SJCRH30 (cell line): Measurements from ENCODE around the gene DACT1. TPM values are rescaled to one million over a fixed set of nuclear protein-coding genes. Genes with fewer than 3 reads are reported as not detected.
"Not testable (repeated sequence)": the region's sequence is repeated elsewhere in the genome, so short reads cannot be mapped to it uniquely, and the experiment has no call there.

Experiments
- DNase-seq, 2 experiments: peaks; one replicate each; pipeline ENCODE4 v3.0.0-alpha.2; 2015 to 2020
- H3K27ac ChIP-seq: fragments of 250-450 bp; sonication (Bioruptor Pico); 2 replicates; pipeline ENCODE4 v1.5.1; 2020; ENCODE audit warnings: mild to moderate bottlenecking, moderate library complexity
- H3K27me3 ChIP-seq: fragments of 250-450 bp; sonication (Bioruptor Pico); 2 replicates; pipeline ENCODE4 v1.5.1; 2020; ENCODE audit warnings: mild to moderate bottlenecking, moderate library complexity
- H3K36me3 ChIP-seq: fragments of 250-450 bp; sonication (Bioruptor Pico); 2 replicates; pipeline ENCODE4 v1.5.1; 2020; ENCODE audit warnings: mild to moderate bottlenecking, moderate library complexity
- H3K4me1 ChIP-seq: fragments of 250-450 bp; sonication (Bioruptor Pico); 2 replicates; pipeline ENCODE4 v1.5.1; 2020; ENCODE audit warnings: mild to moderate bottlenecking, moderate library complexity
- H3K4me3 ChIP-seq: fragments of 250-450 bp; sonication (Bioruptor Pico); 2 replicates; pipeline ENCODE4 v1.5.1; 2020; ENCODE audit warnings: mild to moderate bottlenecking, moderate library complexity
- H3K9me3 ChIP-seq: fragments of 250-450 bp; sonication (Bioruptor Pico); replicated peaks from 2 replicates; pipeline ENCODE4 v1.5.1; 2020; ENCODE audit warnings: mild to moderate bottlenecking, moderate library complexity
- total RNA-seq: library from RNA; depleted of rRNA; stranded (reverse); fragments of >200 nt; shearing (Covaris generic); gene quantifications from 2 replicates; pipeline ENCODE4 v1.2.3, GENCODE V29; 2014; rRNA removed

The DACT1 gene, protein sequence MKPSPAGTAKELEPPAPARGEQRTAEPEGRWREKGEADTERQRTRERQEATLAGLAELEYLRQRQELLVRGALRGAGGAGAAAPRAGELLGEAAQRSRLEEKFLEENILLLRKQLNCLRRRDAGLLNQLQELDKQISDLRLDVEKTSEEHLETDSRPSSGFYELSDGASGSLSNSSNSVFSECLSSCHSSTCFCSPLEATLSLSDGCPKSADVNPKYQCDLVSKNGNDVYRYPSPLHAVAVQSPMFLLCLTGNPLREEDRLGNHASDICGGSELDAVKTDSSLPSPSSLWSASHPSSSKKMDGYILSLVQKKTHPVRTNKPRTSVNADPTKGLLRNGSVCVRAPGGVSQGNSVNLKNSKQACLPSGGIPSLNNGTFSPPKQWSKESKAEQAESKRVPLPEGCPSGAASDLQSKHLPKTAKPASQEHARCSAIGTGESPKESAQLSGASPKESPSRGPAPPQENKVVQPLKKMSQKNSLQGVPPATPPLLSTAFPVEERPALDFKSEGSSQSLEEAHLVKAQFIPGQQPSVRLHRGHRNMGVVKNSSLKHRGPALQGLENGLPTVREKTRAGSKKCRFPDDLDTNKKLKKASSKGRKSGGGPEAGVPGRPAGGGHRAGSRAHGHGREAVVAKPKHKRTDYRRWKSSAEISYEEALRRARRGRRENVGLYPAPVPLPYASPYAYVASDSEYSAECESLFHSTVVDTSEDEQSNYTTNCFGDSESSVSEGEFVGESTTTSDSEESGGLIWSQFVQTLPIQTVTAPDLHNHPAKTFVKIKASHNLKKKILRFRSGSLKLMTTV
- total RNA-seq, result 4.2 and 5.4 TPM in 2 replicates

- H3K27ac ChIP-seq, result peak within 1 kb of the TSS; percentile 46
- no peaks in the 10 kb centered on the region for H3K27me3 ChIP-seq
- DNase-seq, result peak; percentile 85 to 86
- H3K9me3 ChIP-seq, result no peaks in the 10 kb centered on the region
- no peaks in the 10 kb centered on the region for H3K36me3 ChIP-seq
- peaks cover 24% of the 10 kb centered on the region for H3K4me1 ChIP-seq
- peak within 1 kb of the TSS; percentile 67 for H3K4me3 ChIP-seq
These were observed at the start of gene DACT1 for GRCh38 chr14:58637391-58638230. DACT1 (plus strand) TSS chr14:58637962; CDS start chr14:58638203, 241 bp downstream.

GRCh38 chr14:58588321-58588720, 49.4 kb upstream of the DACT1 start:
- not testable (repeated sequence) for H3K36me3 ChIP-seq, DNase-seq, H3K27ac ChIP-seq, H3K9me3 ChIP-seq, H3K27me3 ChIP-seq, H3K4me3 ChIP-seq, H3K4me1 ChIP-seq

GRCh38 chr14:58593977-58594376, 43.8 kb upstream of the DACT1 start:
- DNase-seq, result no peak
- Histone ChIP-seq H3K9me3 (no peaks in the 10 kb centered on the region), H3K4me1 (no peaks in the 10 kb centered on the region), H3K36me3 (no peaks in the 10 kb centered on the region), H3K4me3 (no peak overlapping the region), H3K27me3 (no peaks in the 10 kb centered on the region), H3K27ac (no peak overlapping the region)

GRCh38 chr14:58597041-58597440, 40.7 kb upstream of the DACT1 start:
- no peak for DNase-seq
- Histone ChIP-seq H3K27ac (no peak overlapping the region), H3K9me3 (no peaks in the 10 kb centered on the region), H3K4me3 (no peak overlapping the region), H3K27me3 (no peaks in the 10 kb centered on the region), H3K4me1 (no peaks in the 10 kb centered on the region), H3K36me3 (no peaks in the 10 kb centered on the region)

- Histone ChIP-seq H3K9me3 (no peaks in the 10 kb centered on the region), H3K4me3 (no peak overlapping the region), H3K36me3 (no peaks in the 10 kb centered on the region), H3K27me3 (no peaks in the 10 kb centered on the region), H3K27ac (no peak overlapping the region), H3K4me1 (no peaks in the 10 kb centered on the region)
- DNase-seq, result no peak
These were observed 39.5 kb upstream of the DACT1 start for GRCh38 chr14:58598028-58598803.

- H3K27me3 ChIP-seq, result no peaks in the 10 kb centered on the region
These were observed 38.8 kb upstream of the DACT1 start for GRCh38 chr14:58598804-58599525.

GRCh38 chr14:58599707-58600106, 38.1 kb upstream of the DACT1 start:
- Histone ChIP-seq H3K9me3 (no peaks in the 10 kb centered on the region), H3K36me3 (no peaks in the 10 kb centered on the region), H3K4me3 (no peak overlapping the region), H3K27ac (no peak overlapping the region), H3K27me3 (no peaks in the 10 kb centered on the region), H3K4me1 (no peaks in the 10 kb centered on the region)
- no peak for DNase-seq

More at GRCh38 chr14:58598804-58599525, 38.8 kb upstream of the DACT1 start:
- Histone ChIP-seq H3K4me1 (no peaks in the 10 kb centered on the region), H3K36me3 (no peaks in the 10 kb centered on the region), H3K27ac (no peak overlapping the region), H3K4me3 (no peak overlapping the region), H3K9me3 (no peaks in the 10 kb centered on the region)
- DNase-seq, result peak in 1 of 2 experiments; percentile 16

- H3K4me3 ChIP-seq, result no peak overlapping the region
- H3K27me3 ChIP-seq, result no peaks in the 10 kb centered on the region
- H3K4me1 ChIP-seq, result no peaks in the 10 kb centered on the region
These were observed 32.3 kb upstream of the DACT1 start for GRCh38 chr14:58605465-58605864.

DNA sequence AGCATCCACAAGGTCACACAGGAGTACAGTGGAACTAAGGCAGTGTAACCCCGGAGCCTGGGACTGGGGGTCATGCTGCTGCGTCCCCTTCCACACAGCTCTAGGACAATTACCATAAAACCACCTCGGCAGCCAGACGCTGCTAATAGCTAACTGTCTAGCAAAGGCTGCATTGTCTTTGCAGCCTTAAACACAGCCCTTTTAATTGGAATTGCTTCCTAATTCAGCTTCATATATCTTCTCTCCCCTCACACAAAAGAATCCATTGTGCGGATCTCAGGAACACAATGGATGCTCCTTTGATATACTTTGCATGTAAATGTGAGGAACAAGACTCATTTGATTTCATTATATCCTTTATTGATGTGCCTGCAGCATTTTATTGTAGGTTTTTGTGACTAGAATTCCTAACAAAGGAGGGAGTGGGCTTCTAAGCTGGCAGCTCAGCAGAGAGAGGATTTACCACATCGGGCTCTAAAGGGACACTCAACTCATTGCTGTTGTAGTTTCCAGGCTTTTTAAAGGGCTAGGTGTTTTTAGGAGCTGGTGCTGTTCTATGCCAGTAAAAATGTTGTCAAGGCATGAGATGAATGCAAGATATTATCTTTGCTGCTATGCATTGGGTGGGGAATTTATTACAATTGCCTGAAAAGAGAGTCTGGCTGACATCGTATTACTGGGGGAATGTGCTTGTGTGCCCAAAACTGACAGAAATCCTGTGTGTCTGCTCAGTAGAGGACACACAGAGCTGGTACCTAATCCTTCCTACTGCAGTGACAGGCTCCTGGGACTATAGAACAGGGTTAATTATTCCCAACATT, 30.4 kb upstream of the DACT1 start:
- Histone ChIP-seq H3K36me3 (no peaks in the 10 kb centered on the region), H3K4me1 (no peaks in the 10 kb centered on the region), H3K4me3 (no peak overlapping the region), H3K9me3 (no peaks in the 10 kb centered on the region), H3K27me3 (no peaks in the 10 kb centered on the region), H3K27ac (no peak overlapping the region)
- peak in 1 of 2 experiments; percentile 6 for DNase-seq

More at GRCh38 chr14:58605465-58605864, 32.3 kb upstream of the DACT1 start:
- Histone ChIP-seq H3K9me3 (no peaks in the 10 kb centered on the region), H3K27ac (no peak overlapping the region), H3K36me3 (no peaks in the 10 kb centered on the region)
- DNase-seq, result no peak

GRCh38 chr14:58607952-58608317, 29.8 kb upstream of the DACT1 start:
- H3K27me3 ChIP-seq, result no peaks in the 10 kb centered on the region
- H3K4me1 ChIP-seq, result no peaks in the 10 kb centered on the region
- H3K36me3 ChIP-seq, result no peaks in the 10 kb centered on the region
- H3K27ac ChIP-seq, result no peak overlapping the region
- no peak overlapping the region for H3K4me3 ChIP-seq
- no peaks in the 10 kb centered on the region for H3K9me3 ChIP-seq
- DNase-seq, result no peak

DNA sequence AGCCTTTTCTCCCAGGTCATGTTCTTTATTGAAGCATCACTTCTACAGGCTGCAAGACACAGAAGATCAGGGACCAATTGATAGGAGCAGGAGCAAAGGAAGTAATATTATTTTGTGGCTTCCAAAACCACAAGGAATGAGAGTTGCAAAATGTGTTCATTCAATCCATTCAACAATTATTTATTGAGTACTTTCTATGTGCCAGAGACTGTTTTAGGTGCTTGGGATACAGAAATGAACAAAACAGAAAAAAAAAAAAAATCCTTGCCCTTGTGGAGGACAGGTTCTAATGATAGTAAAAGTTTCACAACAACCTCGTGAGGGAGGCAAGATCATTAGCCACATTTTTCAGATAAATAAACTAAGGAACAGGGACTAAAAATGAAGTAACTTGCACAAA, 20.1 kb upstream of the DACT1 start:
- no peaks in the 10 kb centered on the region for H3K36me3 ChIP-seq
- H3K4me1 ChIP-seq, result no peaks in the 10 kb centered on the region
- H3K9me3 ChIP-seq, result no peaks in the 10 kb centered on the region
- no peak for DNase-seq
- H3K4me3 ChIP-seq, result no peak overlapping the region
- no peak overlapping the region for H3K27ac ChIP-seq
- H3K27me3 ChIP-seq, result no peaks in the 10 kb centered on the region

- Histone ChIP-seq H3K9me3 (no peaks in the 10 kb centered on the region), H3K4me1 (no peaks in the 10 kb centered on the region), H3K36me3 (no peaks in the 10 kb centered on the region)
These were observed 17.8 kb upstream of the DACT1 start for GRCh38 chr14:58620011-58620410.

GRCh38 chr14:58625438-58625837, 12.3 kb upstream of the DACT1 start:
- Histone ChIP-seq H3K4me3 (no peak overlapping the region), H3K27me3 (no peaks in the 10 kb centered on the region), H3K36me3 (no peaks in the 10 kb centered on the region), H3K9me3 (no peaks in the 10 kb centered on the region), H3K27ac (no peak overlapping the region), H3K4me1 (no peaks in the 10 kb centered on the region)
- DNase-seq, result no peak

More at GRCh38 chr14:58620011-58620410, 17.8 kb upstream of the DACT1 start:
- Histone ChIP-seq H3K27ac (no peak overlapping the region), H3K27me3 (no peaks in the 10 kb centered on the region), H3K4me3 (no peak overlapping the region)
- no peak for DNase-seq
